Activated B cell treated with CpG ODN at 0.5 μM for 24 hours (primary cell): ENCODE results near the gene ZNF479. TPM values are rescaled to one million over a fixed set of nuclear protein-coding genes. Genes with fewer than 3 reads are reported as not detected.
A peak's percentile ranks its signal among the peaks of the same experiment; 100 is the strongest.
"Not testable (repeated sequence)": the region's sequence is repeated elsewhere in the genome, so short reads cannot be mapped to it uniquely, and the experiment has no call there.

Source experiments
- ATAC-seq: fragments of 200-7000 bp; cut with Tn5 transposase; one replicate; pipeline ENCODE4 v1.10.0; 2021; ENCODE audit warnings: low read depth, mild to moderate bottlenecking, moderate library complexity
- CTCF ChIA-PET: fragments of 350-600 bp; sonication (Branson Sonifier 250); formaldehyde crosslinking; loops from one replicate; lab custom pipeline; 2021; ENCODE audit warnings: antibody characterized with exemption; lab: Charles Lee
- POLR2A ChIA-PET: fragments of 350-600 bp; sonication (Branson Sonifier 250); formaldehyde crosslinking; loops from one replicate; lab custom pipeline; 2021; ENCODE audit warnings: antibody characterized with exemption; lab: Charles Lee
- DNase-seq: peaks from one replicate; pipeline ENCODE4 v3.0.0; 2022
- H3K27ac Mint-ChIP-seq: one replicate; pipeline ENCODE4 v1.8.0; 2020; ENCODE audit warnings: mixed read lengths
- H3K27me3 Mint-ChIP-seq: one replicate; pipeline ENCODE4 v1.8.0; 2021; ENCODE audit warnings: mixed read lengths
- H3K36me3 Mint-ChIP-seq: one replicate; pipeline ENCODE4 v1.8.0; 2021; ENCODE audit warnings: low read depth, mixed read lengths
- H3K4me1 Mint-ChIP-seq: one replicate; pipeline ENCODE4 v1.8.0; 2021; ENCODE audit warnings: mixed read lengths
- H3K4me3 Mint-ChIP-seq: one replicate; pipeline ENCODE4 v1.8.0; 2020; ENCODE audit warnings: mild to moderate bottlenecking, mixed read lengths
- H3K9me3 Mint-ChIP-seq: one replicate; pipeline ENCODE4 v1.8.0; 2020; ENCODE audit warnings: mixed read lengths
- intact Hi-C: fragments of 100-400 bp; cut with micrococcal nuclease; formaldehyde crosslinking; loops from one replicate; pipeline ENCODE4 v1.15.1; 2024
- total RNA-seq: library from RNA; stranded (reverse); gene quantifications from 2 replicates; pipeline ENCODE4 v1.2.3, GENCODE V29; 2022
- TF ChIP-seq, protein P1 (sequence below): fragments of 200-600 bp; IDR thresholded peaks from one replicate; pipeline ENCODE4 v1.8.0; 2022; ENCODE audit warnings: antibody characterized with exemption, mild to moderate bottlenecking

ZNF479 gene
- total RNA-seq = not detected in 2 replicates

DNA sequence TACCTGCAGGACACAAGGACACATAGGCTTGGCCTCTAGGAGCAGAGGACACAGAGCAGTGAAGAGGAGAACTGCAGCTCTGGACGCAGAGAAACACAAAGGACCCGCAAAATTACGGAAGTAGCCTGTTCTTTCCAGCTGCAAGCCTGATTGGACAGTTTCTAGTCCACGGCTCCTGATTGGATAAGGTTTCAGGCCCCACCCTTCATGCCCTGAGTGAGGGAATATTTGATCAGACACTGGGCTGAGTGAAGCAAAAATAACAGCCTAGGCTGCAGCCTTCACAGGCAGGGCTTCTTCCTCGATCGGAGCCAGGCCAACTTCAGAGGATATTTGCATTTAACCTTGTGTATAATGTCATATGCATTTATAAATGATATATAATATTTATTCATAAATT is at the start of gene ZNF479:
ZNF479 (minus strand) TSS at position 101 of the 400 bp plus-strand sequence. CDS start 112 bp downstream, outside the sequence.
- CTCF ChIA-PET, intact Hi-C loops, ATAC-seq, H3K4me3 Mint-ChIP-seq, H3K36me3 Mint-ChIP-seq, DNase-seq, H3K4me1 Mint-ChIP-seq, H3K27ac Mint-ChIP-seq, H3K27me3 Mint-ChIP-seq, POLR2A ChIA-PET: not testable (repeated sequence)
- H3K9me3 Mint-ChIP-seq = peaks cover 23% of the 10 kb centered on the region

DNA sequence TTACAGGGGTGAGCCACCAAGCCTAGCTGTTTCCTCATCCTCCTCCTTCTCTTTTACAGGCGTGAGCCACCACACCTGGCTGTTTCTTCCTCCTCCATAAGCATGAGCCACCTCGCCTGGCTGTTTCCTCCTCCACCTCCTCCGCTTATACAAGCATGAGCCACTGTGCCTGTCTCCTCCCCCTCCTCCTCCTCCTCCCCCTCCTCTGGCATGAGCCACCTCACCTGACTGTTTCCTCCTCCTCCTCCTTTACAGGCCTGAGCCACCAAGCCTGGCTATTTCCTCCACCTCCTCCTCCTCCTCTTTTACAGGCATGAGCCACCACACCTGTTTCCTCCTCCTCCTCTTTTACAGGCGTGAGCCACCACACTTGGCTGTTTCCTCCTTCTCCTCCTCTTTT is 49.8 kb upstream of the ZNF479 start:
- POLR2A ChIA-PET = no interaction called here
- Mint-ChIP-seq H3K4me3 (no peak overlapping the region), H3K36me3 (no peaks in the 10 kb centered on the region), H3K9me3 (peaks cover 13% of the 10 kb centered on the region), H3K4me1 (no peaks in the 10 kb centered on the region), H3K27ac (no peak overlapping the region), H3K27me3 (no peaks in the 10 kb centered on the region)
- DNase-seq (no peak), ATAC-seq (no peak)
- TF ChIP-seq, protein P1, sequence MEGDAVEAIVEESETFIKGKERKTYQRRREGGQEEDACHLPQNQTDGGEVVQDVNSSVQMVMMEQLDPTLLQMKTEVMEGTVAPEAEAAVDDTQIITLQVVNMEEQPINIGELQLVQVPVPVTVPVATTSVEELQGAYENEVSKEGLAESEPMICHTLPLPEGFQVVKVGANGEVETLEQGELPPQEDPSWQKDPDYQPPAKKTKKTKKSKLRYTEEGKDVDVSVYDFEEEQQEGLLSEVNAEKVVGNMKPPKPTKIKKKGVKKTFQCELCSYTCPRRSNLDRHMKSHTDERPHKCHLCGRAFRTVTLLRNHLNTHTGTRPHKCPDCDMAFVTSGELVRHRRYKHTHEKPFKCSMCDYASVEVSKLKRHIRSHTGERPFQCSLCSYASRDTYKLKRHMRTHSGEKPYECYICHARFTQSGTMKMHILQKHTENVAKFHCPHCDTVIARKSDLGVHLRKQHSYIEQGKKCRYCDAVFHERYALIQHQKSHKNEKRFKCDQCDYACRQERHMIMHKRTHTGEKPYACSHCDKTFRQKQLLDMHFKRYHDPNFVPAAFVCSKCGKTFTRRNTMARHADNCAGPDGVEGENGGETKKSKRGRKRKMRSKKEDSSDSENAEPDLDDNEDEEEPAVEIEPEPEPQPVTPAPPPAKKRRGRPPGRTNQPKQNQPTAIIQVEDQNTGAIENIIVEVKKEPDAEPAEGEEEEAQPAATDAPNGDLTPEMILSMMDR = no peak
- intact Hi-C loops = no loop called here
- CTCF ChIA-PET = no interaction called here

DNA sequence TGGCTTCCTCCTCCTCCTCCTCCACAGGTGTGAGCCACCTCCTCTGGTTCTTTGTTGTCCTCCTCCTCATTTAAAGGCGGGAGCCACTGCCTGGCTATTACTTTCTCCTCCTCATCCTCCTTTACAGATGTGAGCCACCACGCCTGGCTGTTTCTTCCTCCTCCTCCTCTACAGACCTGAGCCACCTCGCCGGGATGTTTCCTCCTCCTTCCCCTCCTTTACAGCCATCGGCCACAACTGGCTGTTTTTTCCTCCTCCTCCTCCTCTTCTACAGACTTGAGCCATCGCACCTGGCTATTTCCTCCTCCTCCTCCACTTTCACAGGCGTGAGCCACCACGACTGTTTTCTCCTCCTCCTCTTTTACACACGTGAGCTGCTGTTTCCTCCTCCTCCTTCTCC is 49.0 kb upstream of the ZNF479 start:
- Mint-ChIP-seq H3K36me3 (no peaks in the 10 kb centered on the region), H3K9me3 (peaks cover 11% of the 10 kb centered on the region), H3K4me1 (no peaks in the 10 kb centered on the region), H3K27ac (no peak overlapping the region), H3K4me3 (no peak overlapping the region), H3K27me3 (no peaks in the 10 kb centered on the region)
- TF ChIP-seq, protein P1 = no peak
- CTCF ChIA-PET = no interaction called here
- ATAC-seq (no peak), DNase-seq (no peak)
- POLR2A ChIA-PET = no interaction called here
- intact Hi-C loops = no loop called here

GRCh38 chr7:57179776-57180415 is 47.7 kb upstream of the ZNF479 start:
- peak; percentile 1 for DNase-seq
- no peaks in the 10 kb centered on the region for H3K36me3 Mint-ChIP-seq
- intact Hi-C loops = no loop called here
- H3K27me3 Mint-ChIP-seq = no peaks in the 10 kb centered on the region
- H3K4me3 Mint-ChIP-seq = no peak overlapping the region
- POLR2A ChIA-PET = no interaction called here
- H3K27ac Mint-ChIP-seq = no peak overlapping the region
- CTCF ChIA-PET = no interaction called here
- ATAC-seq = no peak
- no peaks in the 10 kb centered on the region for H3K4me1 Mint-ChIP-seq
- peaks cover 10% of the 10 kb centered on the region for H3K9me3 Mint-ChIP-seq
- TF ChIP-seq, protein P1 = no peak

GRCh38 chr7:57178768-57179139 is 46.5 kb upstream of the ZNF479 start:
- ATAC-seq (no peak), DNase-seq (no peak)
- TF ChIP-seq, protein P1 = no peak
- intact Hi-C loops = no loop called here
- Mint-ChIP-seq H3K4me3 (no peak overlapping the region), H3K27me3 (no peaks in the 10 kb centered on the region), H3K36me3 (no peaks in the 10 kb centered on the region), H3K4me1 (no peaks in the 10 kb centered on the region), H3K9me3 (peaks cover 9% of the 10 kb centered on the region), H3K27ac (no peak overlapping the region)
- ChIA-PET POLR2A (no interaction called here), CTCF (no interaction called here)
